ENCODE data around the gene AGPS.
"Not testable (repeated sequence)": the region's sequence is repeated elsewhere in the genome, so short reads cannot be mapped to it uniquely, and the experiment has no call there.

AGPS gene

GRCh38 chr2:177448031-177448430, 55.5 kb downstream of the AGPS start:
- Mint-ChIP-seq H3K27me3 (ENCODE audit: low read depth) (no peaks in the 10 kb centered on the region), H3K36me3 (ENCODE audit: low read depth) (peaks cover 42% of the 10 kb centered on the region), H3K27ac (no peak overlapping the region), H3K4me3 (no peak overlapping the region), H3K4me1 (ENCODE audit: low read depth) (no peaks in the 10 kb centered on the region), H3K9me3 (no peaks in the 10 kb centered on the region)
- no peak for DNase-seq (ENCODE audit: low spot score)

- Mint-ChIP-seq H3K4me3 (no peak overlapping the region), H3K27me3 (ENCODE audit: low read depth) (no peaks in the 10 kb centered on the region), H3K9me3 (no peaks in the 10 kb centered on the region), H3K27ac (no peak overlapping the region), H3K4me1 (ENCODE audit: low read depth) (no peaks in the 10 kb centered on the region), H3K36me3 (ENCODE audit: low read depth) (peaks cover 42% of the 10 kb centered on the region)
- DNase-seq (ENCODE audit: low spot score) = no peak
Measured at GRCh38 chr2:177449159-177449558, 56.6 kb downstream of the AGPS start.

GRCh38 chr2:177455187-177455586, 62.6 kb downstream of the AGPS start:
- Mint-ChIP-seq H3K27ac (no peak overlapping the region), H3K36me3 (ENCODE audit: low read depth) (peaks cover 59% of the 10 kb centered on the region), H3K27me3 (ENCODE audit: low read depth) (no peaks in the 10 kb centered on the region), H3K4me3 (no peak overlapping the region), H3K4me1 (ENCODE audit: low read depth) (no peaks in the 10 kb centered on the region), H3K9me3 (peaks cover 31% of the 10 kb centered on the region)
- DNase-seq (ENCODE audit: low spot score) = no peak

GRCh38 chr2:177459756-177460155, 67.2 kb downstream of the AGPS start:
- not testable (repeated sequence) for DNase-seq (ENCODE audit: low spot score); H3K4me3 Mint-ChIP-seq; H3K27ac Mint-ChIP-seq; H3K4me1 Mint-ChIP-seq (ENCODE audit: low read depth); H3K27me3 Mint-ChIP-seq (ENCODE audit: low read depth)
- Mint-ChIP-seq H3K36me3 (ENCODE audit: low read depth) (peaks cover 59% of the 10 kb centered on the region), H3K9me3 (peaks cover 31% of the 10 kb centered on the region)

GRCh38 chr2:177460973-177461585, 68.5 kb downstream of the AGPS start:
- no peak for DNase-seq (ENCODE audit: low spot score)
- peaks cover 31% of the 10 kb centered on the region for H3K9me3 Mint-ChIP-seq
- peaks cover 61% of the 10 kb centered on the region for H3K36me3 Mint-ChIP-seq (ENCODE audit: low read depth)
- no peaks in the 10 kb centered on the region for H3K4me1 Mint-ChIP-seq (ENCODE audit: low read depth)
- no peak overlapping the region for H3K4me3 Mint-ChIP-seq
- H3K27me3 Mint-ChIP-seq (ENCODE audit: low read depth) = no peaks in the 10 kb centered on the region
- no peak overlapping the region for H3K27ac Mint-ChIP-seq

- H3K27me3 Mint-ChIP-seq (ENCODE audit: low read depth) = no peaks in the 10 kb centered on the region
- no peak for DNase-seq (ENCODE audit: low spot score)
- H3K36me3 Mint-ChIP-seq (ENCODE audit: low read depth) = peaks cover 49% of the 10 kb centered on the region
- H3K4me3 Mint-ChIP-seq = no peak overlapping the region
- H3K4me1 Mint-ChIP-seq (ENCODE audit: low read depth) = peaks cover 4% of the 10 kb centered on the region
- peaks cover 5% of the 10 kb centered on the region for H3K9me3 Mint-ChIP-seq
- H3K27ac Mint-ChIP-seq = no peak overlapping the region
Measured at GRCh38 chr2:177464549-177464948, 72.0 kb downstream of the AGPS start.

- peaks cover 50% of the 10 kb centered on the region for H3K36me3 Mint-ChIP-seq (ENCODE audit: low read depth)
- H3K4me3 Mint-ChIP-seq = no peak overlapping the region
- no peak for DNase-seq (ENCODE audit: low spot score)
- H3K9me3 Mint-ChIP-seq = peaks cover 7% of the 10 kb centered on the region
- no peak overlapping the region for H3K27ac Mint-ChIP-seq
- no peaks in the 10 kb centered on the region for H3K27me3 Mint-ChIP-seq (ENCODE audit: low read depth)
- H3K4me1 Mint-ChIP-seq (ENCODE audit: low read depth) = peaks cover 4% of the 10 kb centered on the region
Measured at GRCh38 chr2:177465400-177466138, 73.0 kb downstream of the AGPS start.

GRCh38 chr2:177466337-177467195, 74.0 kb downstream of the AGPS start:
- no peak overlapping the region for H3K27ac Mint-ChIP-seq
- peaks cover 51% of the 10 kb centered on the region for H3K36me3 Mint-ChIP-seq (ENCODE audit: low read depth)
- DNase-seq (ENCODE audit: low spot score) = no peak
- peaks cover 7% of the 10 kb centered on the region for H3K9me3 Mint-ChIP-seq
- H3K4me3 Mint-ChIP-seq = no peak overlapping the region
- peaks cover 4% of the 10 kb centered on the region for H3K4me1 Mint-ChIP-seq (ENCODE audit: low read depth)
- no peaks in the 10 kb centered on the region for H3K27me3 Mint-ChIP-seq (ENCODE audit: low read depth)

GRCh38 chr2:177467646-177468045, 75.1 kb downstream of the AGPS start:
- no peaks in the 10 kb centered on the region for H3K27me3 Mint-ChIP-seq (ENCODE audit: low read depth)
- DNase-seq (ENCODE audit: low spot score) = no peak
- peaks cover 56% of the 10 kb centered on the region for H3K36me3 Mint-ChIP-seq (ENCODE audit: low read depth)
- H3K27ac Mint-ChIP-seq = no peak overlapping the region
- peaks cover 16% of the 10 kb centered on the region for H3K9me3 Mint-ChIP-seq
- H3K4me3 Mint-ChIP-seq = no peak overlapping the region
- peaks cover 4% of the 10 kb centered on the region for H3K4me1 Mint-ChIP-seq (ENCODE audit: low read depth)

- DNase-seq (ENCODE audit: low spot score) = no peak
- no peaks in the 10 kb centered on the region for H3K27me3 Mint-ChIP-seq (ENCODE audit: low read depth)
- no peak overlapping the region for H3K4me3 Mint-ChIP-seq
- H3K36me3 Mint-ChIP-seq (ENCODE audit: low read depth) = peaks cover 58% of the 10 kb centered on the region
- peaks cover 4% of the 10 kb centered on the region for H3K4me1 Mint-ChIP-seq (ENCODE audit: low read depth)
- H3K9me3 Mint-ChIP-seq = peaks cover 25% of the 10 kb centered on the region
- H3K27ac Mint-ChIP-seq = no peak overlapping the region
Measured at GRCh38 chr2:177471990-177472389, 79.4 kb downstream of the AGPS start.

GRCh38 chr2:177474301-177474700, 81.7 kb downstream of the AGPS start:
- H3K9me3 Mint-ChIP-seq = peaks cover 42% of the 10 kb centered on the region

GRCh38 chr2:177474998-177475397, 82.4 kb downstream of the AGPS start:
- Mint-ChIP-seq H3K4me3 (no peak overlapping the region), H3K27ac (no peak overlapping the region), H3K36me3 (ENCODE audit: low read depth) (peaks cover 67% of the 10 kb centered on the region), H3K9me3 (peaks cover 43% of the 10 kb centered on the region), H3K27me3 (ENCODE audit: low read depth) (no peaks in the 10 kb centered on the region), H3K4me1 (ENCODE audit: low read depth) (no peaks in the 10 kb centered on the region)
- no peak for DNase-seq (ENCODE audit: low spot score)

More at GRCh38 chr2:177474301-177474700, 81.7 kb downstream of the AGPS start:
- H3K4me1 Mint-ChIP-seq (ENCODE audit: low read depth) = no peaks in the 10 kb centered on the region
- H3K36me3 Mint-ChIP-seq (ENCODE audit: low read depth) = peaks cover 66% of the 10 kb centered on the region
- H3K4me3 Mint-ChIP-seq = no peak overlapping the region
- no peak for DNase-seq (ENCODE audit: low spot score)
- H3K27me3 Mint-ChIP-seq (ENCODE audit: low read depth) = no peaks in the 10 kb centered on the region
- no peak overlapping the region for H3K27ac Mint-ChIP-seq

GRCh38 chr2:177476897-177477296, 84.3 kb downstream of the AGPS start:
- Mint-ChIP-seq H3K4me1 (ENCODE audit: low read depth) (no peaks in the 10 kb centered on the region), H3K4me3 (no peak overlapping the region), H3K36me3 (ENCODE audit: low read depth) (peaks cover 60% of the 10 kb centered on the region), H3K27me3 (ENCODE audit: low read depth) (no peaks in the 10 kb centered on the region), H3K27ac (no peak overlapping the region), H3K9me3 (peaks cover 38% of the 10 kb centered on the region)
- no peak for DNase-seq (ENCODE audit: low spot score)

GRCh38 chr2:177478029-177478428, 85.5 kb downstream of the AGPS start:
- H3K4me3 Mint-ChIP-seq = no peak overlapping the region
- DNase-seq (ENCODE audit: low spot score) = no peak
- H3K27me3 Mint-ChIP-seq (ENCODE audit: low read depth) = no peaks in the 10 kb centered on the region
- H3K4me1 Mint-ChIP-seq (ENCODE audit: low read depth) = no peaks in the 10 kb centered on the region
- H3K36me3 Mint-ChIP-seq (ENCODE audit: low read depth) = peaks cover 49% of the 10 kb centered on the region
- H3K27ac Mint-ChIP-seq = no peak overlapping the region
- peaks cover 26% of the 10 kb centered on the region for H3K9me3 Mint-ChIP-seq

All from T-helper 2 cell treated with Interferon-gamma antibody and Interleukin-4, amounts not matched to agents 5 μg/mL and 100 μg/mL, for 36 hours (primary cell).